Measurements from ENCODE around the gene C14orf93. TPM values are rescaled to one million over a fixed set of nuclear protein-coding genes. Genes with fewer than 3 reads are reported as not detected.

Gene C14orf93
- total RNA-seq, 2 experiments from 2014 or later = 7.6 to 8.4 TPM

- peak overlapping the region; percentile 75 for H3K4me3 ChIP-seq (ENCODE audit: low read length)
- H3K27me3 Mint-ChIP-seq = no peaks in the 10 kb centered on the region
- H3K4me1 Mint-ChIP-seq (ENCODE audit: low read depth) = peaks cover 18% of the 10 kb centered on the region
- peak overlapping the region; percentile 90 for H3K4me3 Mint-ChIP-seq
- CTCF ChIA-PET = interaction anchor here (0.5 to 4.8 kb wide), 26 partner anchors 9 to 1113 kb away, joined by 3 to 136 read pairs (median 5); partner anchors contain the start of genes ACIN1, AJUBA, C14orf119 and PRMT5
- peaks cover 54% of the 10 kb centered on the region for H3K36me3 Mint-ChIP-seq (ENCODE audit: low read depth)
- no peaks in the 10 kb centered on the region for H3K9me3 Mint-ChIP-seq
- H3K36me3 ChIP-seq (ENCODE audit: insufficient read depth, low read length) = peaks cover 37% of the 10 kb centered on the region
- H3K27me3 ChIP-seq (ENCODE audit: control insufficient read depth in 1 of 2, insufficient read depth in 2 of 2, low read length in 2 of 2) = no peaks in the 10 kb centered on the region
- DNase-seq (peak; percentile 74 to 94 (median 86)), ATAC-seq (ENCODE audit: poor library complexity) (peak; percentile 73)
- TF ChIP-seq CTCF (IDR thresholded peaks at IDR 0.05) = peak; percentile 91
- no peaks in the 10 kb centered on the region for H3K9me3 ChIP-seq (ENCODE audit: control insufficient read depth in 1 of 2, insufficient read depth in 1 of 2, low read length in 2 of 2)
- POLR2A ChIA-PET = interaction anchor here (0.6 to 2.5 kb wide), 19 partner anchors 10 to 488 kb away, joined by 3 to 42 read pairs (median 4); partner anchors contain the start of genes ACIN1, AJUBA, C14orf119 and HAUS4
- intact Hi-C loops (cut with DNase I, micrococcal nuclease) = loop anchor here (1.0 to 5.0 kb wide), 4 partner anchors 23 to 486 kb away; partner anchors contain the start of gene PSMB5 (in 1 of the 2)
- peak overlapping the region; percentile 63 for H3K27ac Mint-ChIP-seq
- H3K27ac ChIP-seq (ENCODE audit: low read depth in 1 of 2, low read length in 2 of 2) = no peak overlapping the region
- H3K4me1 ChIP-seq (ENCODE audit: insufficient read depth, low read length) = peaks cover 24% of the 10 kb centered on the region
These were observed 48.1 kb upstream of the C14orf93 start for GRCh38 chr14:23057757-23058653.

GRCh38 chr14:23056956-23057756, 47.2 kb upstream of the C14orf93 start, which contains the start of gene CDH24:
Gene CDH24 (minus strand): TSS chr14:23057520. CDS start chr14:23055733, 1,787 bp downstream.
- peak; percentile 62 for ATAC-seq (ENCODE audit: poor library complexity)
- Histone ChIP-seq H3K27me3 (ENCODE audit: control insufficient read depth in 1 of 2, insufficient read depth in 2 of 2, low read length in 2 of 2) (no peaks in the 10 kb centered on the region), H3K4me1 (ENCODE audit: insufficient read depth, low read length) (peaks cover 24% of the 10 kb centered on the region), H3K4me3 (ENCODE audit: low read length) (peak within 1 kb of the TSS; percentile 75), H3K36me3 (ENCODE audit: insufficient read depth, low read length) (peaks cover 29% of the 10 kb centered on the region), H3K9me3 (ENCODE audit: control insufficient read depth in 1 of 2, insufficient read depth in 1 of 2, low read length in 2 of 2) (no peaks in the 10 kb centered on the region), H3K27ac (ENCODE audit: low read depth in 1 of 2, low read length in 2 of 2) (no peak within 1 kb of the TSS)
- peak within 1 kb of the TSS; percentile 63 for H3K27ac Mint-ChIP-seq
- H3K9me3 Mint-ChIP-seq = no peaks in the 10 kb centered on the region
- H3K36me3 Mint-ChIP-seq (ENCODE audit: low read depth) = peaks cover 46% of the 10 kb centered on the region
- peaks cover 18% of the 10 kb centered on the region for H3K4me1 Mint-ChIP-seq (ENCODE audit: low read depth)
- ChIA-PET CTCF (interaction anchor here (0.5 to 4.8 kb wide), 26 partner anchors 10 to 1114 kb away, joined by 3 to 136 read pairs (median 5); partner anchors contain the start of genes ACIN1, AJUBA, C14orf119 and PRMT5), POLR2A (interaction anchor here (0.7 to 2.5 kb wide), 19 partner anchors 11 to 487 kb away, joined by 3 to 42 read pairs (median 4); partner anchors contain the start of genes ACIN1, AJUBA, C14orf119 and HAUS4)
- TF ChIP-seq CTCF (IDR thresholded peaks at IDR 0.05) = no peak
- no peaks in the 10 kb centered on the region for H3K27me3 Mint-ChIP-seq
- intact Hi-C loops (cut with DNase I, micrococcal nuclease) = loop anchor here (1.0 to 5.0 kb wide), 4 partner anchors 22 to 485 kb away; partner anchors contain the start of gene PSMB5 (in 1 of the 2)
- H3K4me3 Mint-ChIP-seq = peak within 1 kb of the TSS; percentile 97
- peak; percentile 42 to 87 (median 64) for DNase-seq

Measured in CD4-positive, alpha-beta T cell (primary cell).